ENCODE measurements around the gene FBXL19. TPM values are rescaled to one million over a fixed set of nuclear protein-coding genes. Genes with fewer than 3 reads are reported as not detected.

The FBXL19 gene
- polyA plus RNA-seq, 1 of the 3 experiments (the other 2 are of a cell fraction) = 20.6 TPM

- Histone ChIP-seq H3K4me2 (no peak overlapping the region), H3K9ac (no peak overlapping the region), H3K27me3 (ENCODE audit: insufficient read depth) (no peaks in the 10 kb centered on the region), H3K9me3 (no peaks in the 10 kb centered on the region), H3F3A (replicated peaks; ENCODE audit: insufficient read depth) (peaks cover 5% of the 10 kb centered on the region), H2AFZ (ENCODE audit: low read depth) (no peak overlapping the region), H3K4me1 (ENCODE audit: control insufficient read depth in 1 of 2, insufficient read depth in 2 of 2, low read depth in 1 of 2, low read length in 1 of 2) (peaks cover 5 to 8% of the 10 kb centered on the region in 2 experiments; a peak in 2 of 4 replicates), H3K27ac (ENCODE audit: low read depth in 2 of 2, low read length in 1 of 2) (no peak overlapping the region), H3K79me2 (ENCODE audit: insufficient read depth) (no peaks in the 10 kb centered on the region), H4K20me1 (ENCODE audit: insufficient read depth) (no peaks in the 10 kb centered on the region), H3K36me3 (replicated peaks in 1 of 2; ENCODE audit: control insufficient read depth in 1 of 2, insufficient read depth in 2 of 2, low read length in 1 of 2) (peaks cover 0 to 26% of the 10 kb centered on the region in 2 experiments), H3K4me3 (ENCODE audit: low read depth in 2 of 2, low read length in 1 of 2) (no peak overlapping the region), H3K9me2 (no peaks in the 10 kb centered on the region)
- no peak for DNase-seq
- ChIA-PET CTCF (interaction anchor here (0.5 to 5.3 kb wide), 57 partner anchors 8 to 886 kb away, joined by 3 to 38 read pairs (median 4); partner anchors contain the start of genes FUS, STX4, ZNF646 and ZNF668), POLR2A (interaction anchor here (0.6 to 1.5 kb wide), 5 partner anchors 10 to 196 kb away, joined by 3 to 7 read pairs (median 4); partner anchors contain the start of genes FUS, ZNF646 and ZNF668)
- TF ChIP-seq MAX (IDR thresholded peaks at IDR 0.05; ENCODE audit: low read depth) (no peak), GATA2 (CRISPR knock-in tag; IDR thresholded peaks at IDR 0.05) (no peak), EP300 (IDR thresholded peaks at IDR 0.05; ENCODE audit: borderline replicate concordance in 1 of 2, low read depth in 1 of 2, low read length in 1 of 2) (no peak), NRF1 (IDR thresholded peaks at IDR 0.05; ENCODE audit: low read depth, low read length) (no peak), RCOR1 (IDR thresholded peaks at IDR 0.05; ENCODE audit: low read length) (no peak), EZH2phosphoT487 (IDR thresholded peaks at IDR 0.05; ENCODE audit: borderline replicate concordance, low read depth) (no peak), IRF3 (IDR thresholded peaks at IDR 0.05; ENCODE audit: low read depth, low read length) (no peak), TAF1 (IDR thresholded peaks at IDR 0.05; ENCODE audit: borderline replicate concordance, low read depth, low read length) (no peak), USF1 (IDR thresholded peaks at IDR 0.05; ENCODE audit: borderline replicate concordance, low read depth) (no peak), RAD21 (IDR thresholded peaks at IDR 0.05; ENCODE audit: low read length) (no peak), RXRA (IDR thresholded peaks at IDR 0.05; ENCODE audit: borderline replicate concordance, low read depth) (no peak), MEF2A (IDR thresholded peaks at IDR 0.05; ENCODE audit: borderline replicate concordance, low read depth) (no peak), USF2 (IDR thresholded peaks at IDR 0.05; ENCODE audit: borderline replicate concordance, low read depth, low read length) (no peak), POLR2AphosphoS5 (IDR thresholded peaks at IDR 0.05; ENCODE audit: low read depth, low read length) (no peak), JUND (IDR thresholded peaks at IDR 0.05) (no peak)
- WGBS (ENCODE audit: low lambda C conversion rate) = 94% methylated on average over 12 of the region's 14 CpGs
Measured at GRCh38 chr16:30983898-30984610, 60.7 kb downstream of the FBXL19 start.
